ENCODE results near the gene CD58.

GRCh38 chr1:116568662-116569380, 2.0 kb downstream of the CD58 start:
- TF ChIP-seq JUN (CRISPR knock-in tag; IDR thresholded peaks at IDR 0.05) (no peak), CTCF (IDR thresholded peaks at IDR 0.05) (no peak), ZNF121 (CRISPR knock-in tag; IDR thresholded peaks at IDR 0.05) (no peak), RELA (CRISPR knock-in tag; IDR thresholded peaks at IDR 0.05; ENCODE audit: borderline replicate concordance) (no peak), FOXK1 (CRISPR knock-in tag; IDR thresholded peaks at IDR 0.05) (no peak), TP53 (CRISPR knock-in tag; IDR thresholded peaks at IDR 0.05) (no peak)
- TF ChIP-seq, protein P1, sequence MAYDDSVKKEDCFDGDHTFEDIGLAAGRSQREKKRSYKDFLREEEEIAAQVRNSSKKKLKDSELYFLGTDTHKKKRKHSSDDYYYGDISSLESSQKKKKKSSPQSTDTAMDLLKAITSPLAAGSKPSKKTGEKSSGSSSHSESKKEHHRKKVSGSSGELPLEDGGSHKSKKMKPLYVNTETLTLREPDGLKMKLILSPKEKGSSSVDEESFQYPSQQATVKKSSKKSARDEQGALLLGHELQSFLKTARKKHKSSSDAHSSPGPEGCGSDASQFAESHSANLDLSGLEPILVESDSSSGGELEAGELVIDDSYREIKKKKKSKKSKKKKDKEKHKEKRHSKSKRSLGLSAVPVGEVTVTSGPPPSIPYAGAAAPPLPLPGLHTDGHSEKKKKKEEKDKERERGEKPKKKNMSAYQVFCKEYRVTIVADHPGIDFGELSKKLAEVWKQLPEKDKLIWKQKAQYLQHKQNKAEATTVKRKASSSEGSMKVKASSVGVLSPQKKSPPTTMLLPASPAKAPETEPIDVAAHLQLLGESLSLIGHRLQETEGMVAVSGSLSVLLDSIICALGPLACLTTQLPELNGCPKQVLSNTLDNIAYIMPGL (CRISPR knock-in tag; IDR thresholded peaks at IDR 0.05): no peak
